Measurements from ENCODE around the gene PIGH.
"Not testable (repeated sequence)": the region's sequence is repeated elsewhere in the genome, so short reads cannot be mapped to it uniquely, and the experiment has no call there.

Gene PIGH

DNA sequence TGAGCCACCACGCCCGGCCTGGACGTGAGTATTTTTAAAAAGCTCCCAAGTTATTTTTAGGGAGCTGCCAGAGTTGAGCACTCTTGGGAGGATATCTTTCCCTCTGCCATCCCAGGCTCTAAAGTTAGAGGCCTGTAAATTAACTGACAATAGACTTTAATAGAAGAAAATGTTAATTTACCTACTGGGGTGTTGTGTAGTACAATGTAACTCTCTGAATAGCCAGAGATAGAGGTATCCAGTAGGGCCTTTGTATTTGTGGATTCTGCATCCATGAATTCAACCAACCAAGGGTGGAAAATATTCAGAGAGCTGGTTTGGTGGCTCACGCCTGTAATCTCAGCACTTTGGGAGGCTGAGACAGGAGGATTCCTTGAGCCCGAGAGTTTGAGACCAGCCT lies 7.6 kb upstream of the PIGH start:
- DNase-seq: no peak

DNA sequence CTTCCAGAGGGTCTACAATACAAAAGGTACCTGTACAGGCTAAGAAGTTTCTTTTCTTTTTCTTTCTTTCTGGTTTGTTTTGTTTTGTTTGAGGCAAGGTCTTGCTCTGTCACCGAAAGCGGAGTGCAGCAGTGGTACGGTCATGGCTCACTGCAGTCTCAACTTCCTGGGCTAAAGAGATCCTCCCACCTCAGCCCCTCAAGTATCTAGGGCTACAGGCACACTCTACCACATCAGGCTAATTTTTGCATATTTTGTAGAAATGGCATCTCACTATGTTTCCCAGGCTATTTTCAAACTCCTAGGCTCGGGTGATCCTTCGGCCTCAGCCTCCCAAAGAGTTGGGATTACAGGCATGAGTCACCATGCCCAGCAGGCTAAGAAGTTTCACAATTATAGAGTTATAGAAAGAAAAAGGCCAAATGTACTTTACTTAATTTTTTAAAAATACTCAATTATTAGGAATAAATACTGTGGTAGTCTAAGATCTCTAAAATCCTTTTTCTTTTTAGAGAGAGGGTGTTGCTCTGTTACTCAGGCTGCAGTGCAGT lies 3.0 kb upstream of the PIGH start:
- DNase-seq: no peak

DNA sequence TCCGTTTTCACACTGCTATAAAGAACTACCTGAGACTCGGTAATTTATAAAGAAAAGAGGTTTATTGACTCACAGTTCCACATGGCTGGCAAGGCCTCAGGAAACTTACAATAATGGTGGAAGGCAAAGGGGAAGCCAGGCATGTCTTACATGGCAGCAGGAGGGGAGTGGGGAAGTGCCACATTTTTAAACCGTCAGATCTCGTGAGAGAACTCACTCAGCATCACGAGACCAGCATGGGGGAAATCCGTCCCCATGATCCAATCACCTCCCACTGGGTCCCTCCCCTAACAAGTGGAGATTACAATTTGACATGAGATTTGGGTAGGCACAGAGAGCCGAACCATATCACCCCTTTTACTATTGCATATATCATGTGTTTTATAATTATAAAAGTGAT lies 2.0 kb upstream of the PIGH start:
- DNase-seq: no peak

DNA sequence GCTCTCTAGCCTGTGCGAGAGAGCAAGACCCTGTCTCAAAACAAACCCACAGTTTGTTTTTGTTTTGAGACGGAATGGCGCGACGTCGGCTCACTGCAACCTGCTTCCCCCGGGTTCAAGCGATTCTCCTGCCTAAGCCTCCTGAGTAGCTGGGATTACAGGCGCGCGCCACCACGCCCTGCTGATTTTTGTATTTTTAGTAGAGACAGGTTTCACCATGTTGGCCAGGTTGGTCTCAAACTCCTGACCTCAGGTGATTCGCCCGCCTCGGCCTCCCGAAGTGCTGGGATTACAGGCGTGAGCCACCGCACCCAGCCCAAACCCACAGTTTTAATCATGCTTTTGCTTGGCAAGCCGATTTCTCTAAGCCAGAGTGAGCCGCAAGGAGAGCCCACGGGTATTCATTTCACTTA lies 500 bp upstream of the PIGH start:
- DNase-seq: not testable (repeated sequence)

DNA sequence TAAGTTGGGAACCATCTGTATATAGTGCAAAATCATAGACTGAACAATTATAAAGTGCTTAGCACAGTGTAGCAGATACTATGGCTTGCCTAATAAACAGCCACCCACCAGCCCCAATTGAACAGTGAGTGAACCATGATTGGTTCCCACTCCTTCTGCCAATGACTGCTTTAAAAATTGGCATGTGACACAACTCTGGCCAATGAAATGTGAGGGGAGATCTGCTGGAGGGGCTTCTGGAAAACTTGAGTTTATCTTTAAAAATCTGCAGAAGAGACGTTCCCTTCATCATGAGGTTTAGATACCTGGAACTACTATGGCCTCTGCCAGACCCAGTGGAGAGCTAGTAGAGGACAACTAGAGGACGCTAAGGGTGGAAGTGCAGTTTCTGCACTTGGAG lies 4.7 kb downstream of the PIGH start:
- DNase-seq: no peak

DNA sequence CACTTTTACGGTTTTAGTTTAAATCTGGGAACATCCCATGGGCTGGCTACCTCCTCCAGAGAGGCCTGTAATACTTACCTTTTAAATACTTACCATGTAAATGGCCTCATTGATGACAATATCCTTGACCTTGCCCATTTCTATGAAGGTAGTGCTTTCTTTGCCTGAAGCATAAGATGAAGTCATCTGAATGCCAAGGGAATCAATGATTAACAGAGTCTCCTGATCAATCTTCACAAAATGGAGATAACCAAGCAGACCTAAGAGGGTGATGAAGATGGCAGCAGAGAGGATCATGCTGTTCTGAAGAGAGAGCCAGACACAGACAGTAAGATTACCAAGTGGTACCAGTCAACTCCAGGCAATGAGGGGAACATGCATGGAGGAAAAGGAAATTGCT lies 6.4 kb downstream of the PIGH start:
- not testable (repeated sequence) for DNase-seq

DNA sequence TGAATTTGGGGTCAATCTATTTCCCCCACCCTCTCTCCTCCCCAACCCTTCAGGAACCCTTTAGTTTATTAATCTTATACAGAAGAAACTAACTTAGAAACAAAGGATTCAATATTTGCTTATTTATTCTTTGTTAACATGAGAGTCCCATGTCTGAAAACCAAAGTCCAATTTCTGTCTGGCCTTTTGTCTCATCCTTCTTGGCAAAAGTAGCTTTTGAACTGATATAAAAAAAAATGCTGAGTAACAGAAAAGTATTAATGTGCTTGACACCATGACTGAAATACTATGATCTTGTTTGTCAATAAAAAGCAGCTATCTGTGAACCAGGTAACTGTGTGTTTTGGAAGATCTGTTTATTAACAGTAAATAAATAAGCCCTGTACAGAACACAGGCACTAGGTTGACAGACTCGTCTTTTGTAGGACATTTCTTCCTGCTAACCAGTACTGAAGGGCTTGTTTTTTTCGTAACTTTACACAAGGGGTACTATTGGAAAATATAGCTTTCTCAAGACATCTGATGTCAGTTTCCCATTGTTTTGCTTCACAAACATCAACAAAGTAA lies 10.8 kb downstream of the PIGH start:
- no peak for DNase-seq

DNA sequence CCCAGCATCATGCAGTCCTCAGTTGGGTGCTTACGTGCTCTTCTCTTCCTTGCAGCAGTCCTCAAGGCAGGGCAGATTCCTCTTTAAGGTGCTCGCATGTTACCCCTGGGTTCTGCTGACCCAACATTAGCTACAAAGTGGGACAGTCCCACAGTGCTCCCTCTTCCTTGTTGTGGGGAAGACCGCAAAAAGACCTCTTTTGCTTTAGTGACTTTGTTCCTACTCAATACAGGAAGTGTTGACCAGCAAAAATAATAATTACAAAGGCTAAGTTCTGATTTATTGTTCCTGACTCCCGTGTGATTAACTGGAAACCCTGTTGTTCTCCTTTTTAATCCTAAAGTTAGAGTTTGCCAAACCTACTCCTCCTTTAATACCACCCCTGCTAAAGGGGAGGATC lies 13.7 kb downstream of the PIGH start:
- no peak for DNase-seq

DNA sequence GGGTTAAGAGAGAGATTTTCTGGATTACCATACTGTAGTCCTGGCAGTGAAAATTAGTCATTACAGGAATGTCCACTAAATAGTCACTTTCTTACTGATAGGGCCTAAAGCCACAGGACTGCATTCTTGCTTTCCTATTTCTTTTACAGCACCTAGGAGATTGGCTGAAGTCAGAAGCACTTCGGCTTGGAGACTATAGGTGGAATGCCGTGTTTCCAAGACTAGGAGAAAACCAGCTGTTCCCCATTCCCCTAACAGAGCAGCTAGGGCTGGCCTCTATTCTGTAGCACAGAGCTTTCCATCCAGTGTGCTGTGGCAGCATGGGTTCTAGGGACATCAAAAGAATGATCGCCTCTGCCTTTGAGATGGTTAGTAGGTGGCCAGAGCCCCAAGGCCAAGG lies 15.1 kb downstream of the PIGH start:
- no peak for DNase-seq

DNA sequence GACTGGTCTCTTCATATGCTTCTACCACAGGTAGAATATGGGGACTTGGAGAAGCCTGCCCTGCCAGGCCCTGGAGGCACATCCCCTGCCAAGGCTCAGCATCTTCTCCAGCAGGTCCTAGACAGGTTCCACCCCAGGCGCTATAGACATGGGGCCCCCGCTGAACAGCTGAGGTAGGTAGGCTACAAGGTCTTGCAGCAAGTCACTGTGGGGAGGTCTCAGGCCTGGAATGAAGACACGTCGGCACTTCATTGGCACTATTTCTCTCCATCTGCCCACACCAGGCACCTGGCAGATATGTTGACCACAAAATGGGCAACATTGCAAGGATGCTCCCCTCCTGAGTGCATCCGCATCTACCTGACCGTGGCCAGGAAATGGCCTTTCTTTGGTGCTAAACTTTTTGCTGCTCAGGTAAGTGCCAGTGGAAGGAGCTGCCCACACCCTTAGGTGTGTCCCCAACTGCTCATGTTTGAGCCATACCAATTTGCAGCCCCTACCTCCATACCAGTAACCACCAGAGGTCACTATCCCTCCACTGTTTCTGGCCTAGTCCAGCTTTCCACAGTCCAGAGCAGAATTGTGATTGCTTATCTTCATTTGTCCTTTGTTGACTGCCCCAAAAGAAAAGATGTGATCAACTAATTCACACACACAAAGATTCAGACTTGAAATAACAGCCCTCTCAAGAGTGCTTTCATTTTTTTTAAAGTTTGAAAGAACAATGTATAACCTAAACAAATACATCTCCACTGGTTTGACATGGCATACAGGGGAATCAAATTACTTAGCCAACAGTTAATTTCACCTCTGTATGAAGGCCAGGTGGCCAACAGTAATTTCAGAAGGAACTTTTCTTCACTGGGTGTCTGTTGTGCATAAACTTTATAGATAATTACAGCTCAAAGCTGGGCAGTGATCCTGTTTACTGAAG lies 16.1 kb downstream of the PIGH start:
- peak; percentile 16 to 68 for DNase-seq

DNA sequence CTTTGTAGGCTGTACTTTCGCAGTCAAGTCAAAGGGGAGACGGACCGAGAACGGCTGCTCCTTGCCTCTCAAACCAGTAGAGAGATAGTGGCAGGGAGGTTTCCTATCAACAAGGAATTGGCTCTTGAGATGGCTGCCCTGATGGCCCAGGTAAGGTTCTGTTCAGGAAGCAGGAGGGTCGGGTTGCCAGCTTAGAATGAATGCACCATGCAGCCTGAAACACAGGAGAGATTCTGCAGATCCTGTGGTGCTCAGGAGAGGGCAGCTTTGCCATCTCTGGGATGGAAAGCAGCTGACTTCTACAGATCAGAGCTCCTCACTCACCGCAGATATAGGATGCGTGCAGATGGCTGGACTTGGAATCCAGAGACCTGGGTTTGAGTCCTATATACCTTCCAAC lies 18.0 kb downstream of the PIGH start:
- DNase-seq: no peak

DNA sequence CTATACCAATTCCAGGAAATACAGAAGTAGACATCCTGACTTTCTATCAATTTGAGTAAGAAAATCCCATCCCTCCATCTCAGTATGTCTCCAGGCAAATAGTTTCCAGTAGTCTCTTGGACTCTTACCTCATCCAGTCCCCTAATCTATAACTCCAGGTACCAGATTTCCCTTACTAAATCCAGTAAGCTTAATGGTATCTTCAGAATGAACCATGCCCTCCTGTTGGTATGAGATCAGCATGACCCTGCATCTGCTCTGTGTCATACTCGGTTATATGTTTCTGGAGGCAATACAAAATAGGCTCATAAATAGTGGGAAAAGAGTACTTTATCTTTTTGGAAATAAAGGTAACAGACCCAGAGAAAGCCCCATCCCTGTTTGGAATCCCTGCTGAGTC lies 18.4 kb downstream of the PIGH start:
- no peak for DNase-seq

DNA sequence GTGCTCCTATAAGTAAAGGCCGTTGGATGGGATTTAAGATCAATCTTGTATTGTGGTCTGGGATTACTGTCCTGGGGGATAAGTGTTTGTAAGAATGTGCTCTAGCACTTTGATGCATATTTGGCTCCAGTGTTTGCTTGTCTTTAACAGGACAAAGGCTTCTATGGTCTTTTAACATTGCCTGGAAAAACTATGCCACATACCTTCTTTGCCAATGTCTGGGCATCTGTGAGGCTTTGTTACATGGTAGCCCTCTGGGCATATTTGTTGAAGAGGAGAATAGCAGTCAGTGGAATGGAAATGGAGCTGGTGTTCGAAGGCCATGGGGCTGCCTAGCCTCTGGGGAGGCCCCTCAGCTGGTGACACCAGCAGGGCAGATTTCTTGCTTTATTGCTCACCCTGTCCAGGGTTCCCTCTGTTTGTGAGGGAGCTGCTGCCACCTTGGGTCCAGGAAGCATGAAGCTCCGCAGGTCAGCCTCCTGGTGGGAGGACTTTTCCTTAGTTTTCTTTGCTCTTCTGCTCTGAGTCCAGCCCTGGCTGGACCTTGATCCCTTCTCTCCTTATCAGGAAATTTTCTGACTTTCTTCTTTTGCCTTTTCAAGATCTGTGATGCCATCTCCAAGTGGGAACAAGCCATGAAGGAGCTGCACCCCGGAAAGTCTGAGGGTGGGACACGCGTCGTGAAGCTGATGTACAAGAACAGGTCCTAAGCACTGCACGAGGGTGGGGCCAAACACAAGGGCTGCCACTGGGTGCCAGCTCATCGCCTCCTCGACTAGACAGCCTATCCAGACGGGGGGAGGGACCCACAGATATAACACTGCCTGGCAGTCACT lies 19.5 kb downstream of the PIGH start:
- no peak for DNase-seq

DNA sequence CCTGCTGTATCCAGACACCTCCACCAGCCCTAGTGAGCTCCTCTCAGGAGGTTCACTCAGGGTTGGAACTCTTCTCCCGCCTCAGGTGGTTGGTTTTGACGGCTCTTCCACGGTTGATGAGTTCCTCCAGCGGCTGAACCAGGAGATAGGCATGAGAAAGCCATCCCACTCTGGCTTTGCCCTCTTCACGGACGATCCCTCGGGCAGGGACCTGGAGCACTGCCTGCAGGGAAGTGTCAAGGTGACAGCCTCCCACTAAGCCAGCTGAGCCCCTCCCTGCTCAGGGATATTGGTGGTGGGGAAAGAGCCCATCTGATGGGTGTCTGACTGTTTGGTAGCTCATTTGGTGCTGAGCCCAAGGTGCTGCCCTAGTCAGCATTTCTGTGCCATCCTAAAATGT lies 20.4 kb downstream of the PIGH start:
- DNase-seq: no peak

DNA sequence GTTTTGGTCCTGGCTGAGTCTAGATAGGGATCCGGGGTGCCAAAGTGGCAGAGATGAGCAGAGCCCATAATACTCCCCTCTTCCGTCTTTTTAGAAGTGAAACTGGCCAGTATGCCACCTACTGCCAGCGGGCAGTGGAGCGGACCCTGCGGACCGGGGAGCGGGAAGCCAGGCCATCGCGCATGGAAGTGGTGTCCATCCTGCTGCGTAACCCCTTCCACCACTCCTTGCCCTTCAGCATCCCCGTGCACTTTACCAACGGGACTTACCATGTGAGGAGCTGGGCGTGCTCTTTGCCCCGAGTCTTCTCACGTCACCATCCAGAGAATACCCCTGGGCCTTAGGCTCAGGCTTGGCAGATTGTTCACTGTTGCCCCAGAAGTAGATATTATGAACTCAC lies 21.0 kb downstream of the PIGH start:
- DNase-seq: no peak

DNA sequence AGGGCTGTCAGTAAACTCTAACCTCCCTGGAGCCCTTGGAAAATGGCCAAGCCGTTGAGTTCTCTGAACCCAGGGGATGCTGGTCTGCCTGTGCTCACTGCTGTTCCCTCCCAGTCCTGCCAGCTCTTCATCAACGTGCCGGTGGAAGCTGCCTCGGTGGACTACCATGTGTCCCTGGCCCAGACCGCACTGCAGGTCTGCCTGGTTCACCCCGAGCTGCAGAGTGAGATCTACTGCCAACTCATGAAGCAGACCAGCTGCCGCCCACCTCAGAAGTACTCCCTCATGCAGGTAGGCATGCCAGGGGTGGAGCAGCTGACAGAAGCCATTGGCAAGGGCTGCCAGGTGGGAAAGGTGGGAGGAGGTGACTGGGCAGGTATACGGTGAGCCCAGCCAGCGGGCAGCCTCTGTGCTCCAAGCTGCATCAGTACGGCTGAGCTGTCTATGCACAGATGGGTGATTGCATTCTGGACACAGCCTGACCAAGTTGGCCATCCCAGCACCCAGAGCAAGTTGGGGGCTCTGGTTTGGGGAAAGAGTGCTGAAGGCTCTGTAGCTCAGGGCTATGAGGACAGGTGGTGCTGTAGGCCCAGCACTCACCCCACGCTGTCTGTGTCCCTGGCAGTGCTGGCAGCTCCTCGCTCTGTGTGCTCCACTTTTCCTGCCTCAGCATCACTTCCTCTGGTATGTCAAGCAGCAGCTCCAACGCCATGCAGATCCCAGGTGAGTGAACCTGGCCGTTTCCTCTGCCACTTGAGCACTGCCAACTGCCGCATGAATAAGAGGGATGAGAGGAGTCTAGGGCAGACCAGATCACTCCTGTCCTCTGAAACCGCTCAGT lies 21.9 kb downstream of the PIGH start:
- no peak for DNase-seq

DNA sequence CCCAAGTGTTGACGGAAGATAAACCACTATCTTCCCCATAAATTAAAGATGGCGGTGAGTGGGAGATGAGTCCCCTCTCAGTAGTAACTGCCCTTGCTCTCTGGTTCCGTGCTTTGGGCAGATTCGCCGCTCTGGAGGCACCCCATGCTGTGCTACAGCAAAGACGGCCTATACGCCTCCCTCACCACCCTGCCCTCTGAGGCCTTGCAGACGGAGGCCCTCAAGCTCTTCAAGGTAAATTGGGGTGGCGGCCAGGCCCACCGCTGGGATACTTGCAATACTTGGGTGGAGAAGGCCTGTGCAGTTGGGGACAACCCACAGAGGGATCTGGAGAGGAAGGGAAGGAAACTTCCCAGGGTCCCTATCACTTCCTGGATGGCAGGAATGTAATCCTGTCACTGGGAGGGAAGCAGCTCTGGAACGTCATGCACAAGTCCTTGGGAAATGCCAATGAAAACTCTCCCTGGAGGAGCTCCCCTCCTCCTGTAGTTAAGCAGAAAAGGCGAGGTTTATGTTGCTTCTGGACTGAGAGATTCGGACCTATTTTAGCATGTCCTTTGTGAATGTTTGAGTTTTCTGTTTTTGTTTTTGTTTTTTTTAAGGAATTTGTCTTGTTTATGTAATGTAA lies 22.8 kb downstream of the PIGH start:
- DNase-seq: no peak

DNA sequence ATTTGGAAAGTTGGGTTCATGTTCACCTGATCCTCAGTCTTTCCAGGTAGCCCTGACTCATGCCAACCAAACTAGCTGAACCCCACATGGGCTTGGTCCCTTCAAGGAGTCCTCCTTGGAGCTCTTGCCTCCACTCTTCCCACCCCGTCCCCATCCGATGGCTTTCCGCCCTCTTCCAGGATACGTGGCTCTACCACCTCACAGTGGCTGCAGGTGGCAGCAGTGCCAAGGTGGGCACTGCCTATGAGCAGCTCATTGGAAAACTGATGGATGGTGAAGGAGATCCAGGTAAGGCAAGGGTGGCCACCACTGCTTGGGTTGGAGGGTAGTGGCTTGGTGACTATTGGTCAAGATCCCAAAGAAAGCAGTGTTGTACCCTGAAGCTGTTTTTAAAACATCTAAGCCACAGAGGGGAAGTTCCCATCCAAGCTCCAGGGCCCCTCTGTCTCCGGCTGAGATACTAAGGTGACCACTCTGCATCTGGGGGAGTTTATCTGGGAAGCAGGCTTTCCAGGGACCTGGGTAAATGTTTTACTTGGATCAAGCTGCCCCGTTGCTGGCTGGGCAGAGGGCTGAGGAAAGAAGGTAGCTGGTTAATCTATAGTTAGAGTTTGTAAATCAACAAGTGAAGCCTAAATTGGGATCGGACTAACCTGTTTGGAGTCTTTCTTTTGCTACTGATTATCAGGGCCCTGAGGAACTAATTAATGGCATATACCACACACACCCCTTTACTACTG lies 23.7 kb downstream of the PIGH start:
- DNase-seq: no peak

DNA sequence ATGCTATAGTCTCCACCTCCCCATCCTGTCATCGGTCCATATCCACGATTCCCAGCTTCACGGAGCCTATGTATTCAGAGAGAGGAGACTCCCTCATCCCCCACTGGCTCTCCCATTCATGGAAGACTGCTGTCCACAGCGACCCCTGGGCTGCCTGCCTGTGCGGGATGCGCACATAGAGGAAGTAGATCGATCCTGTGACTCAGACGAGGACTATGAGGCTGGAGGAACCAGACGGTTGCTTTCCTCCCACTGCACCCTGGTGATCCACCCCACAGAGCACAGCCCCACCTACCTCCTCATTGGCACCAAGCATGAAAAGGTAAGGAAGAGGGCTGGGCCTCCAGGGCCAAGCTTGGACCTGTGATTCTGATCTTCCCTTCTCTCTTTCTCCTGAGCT lies 24.4 kb downstream of the PIGH start:
- no peak for DNase-seq

DNA sequence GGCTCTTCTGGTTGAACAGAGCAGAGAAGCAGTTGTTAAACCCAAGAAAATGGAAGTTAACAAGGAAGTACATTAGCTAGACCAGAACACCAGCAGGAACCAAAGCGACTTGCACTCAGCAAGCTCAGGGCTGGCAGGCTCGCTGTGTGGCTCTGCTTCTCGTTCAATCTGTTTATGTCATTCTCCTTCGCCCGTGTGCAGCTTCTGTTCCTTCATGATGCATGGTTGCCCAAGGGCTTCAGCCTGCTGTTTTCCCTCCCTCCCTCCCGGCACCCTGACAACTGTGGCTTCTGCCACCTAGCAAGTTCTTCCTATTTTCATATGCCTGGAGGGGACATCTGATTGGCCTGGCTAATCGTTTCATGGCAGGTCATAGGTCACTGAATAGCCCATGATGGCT lies 25.3 kb downstream of the PIGH start:
- no peak for DNase-seq

DNA sequence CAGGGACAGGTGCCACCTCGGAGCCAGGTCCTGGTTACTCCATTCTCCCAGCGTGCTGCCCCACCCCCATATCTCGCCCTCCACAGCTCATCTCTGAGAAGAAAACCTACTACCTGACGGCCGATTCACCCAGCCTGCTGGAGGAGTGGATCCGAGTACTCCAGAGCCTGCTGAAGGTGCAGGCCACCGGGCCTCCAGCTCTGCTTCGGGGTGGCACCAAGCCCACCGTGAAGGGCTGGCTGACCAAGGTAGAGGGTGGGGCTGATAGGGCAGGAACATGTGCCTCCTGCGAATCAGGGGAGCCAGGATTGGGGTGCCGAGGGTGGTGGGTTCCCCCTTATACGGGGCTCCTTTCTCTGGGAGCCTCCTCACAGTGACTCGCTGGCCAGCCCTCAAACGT lies 25.9 kb downstream of the PIGH start:
- no peak for DNase-seq

Data from NCI-H526 (cell line).